Astrocyte (in vitro differentiated cells and primary cell): ENCODE measurements around the gene NPR2. TPM values are rescaled to one million over a fixed set of nuclear protein-coding genes. Genes with fewer than 3 reads are reported as not detected.
A peak's percentile ranks its signal among the peaks of the same experiment; 100 is the strongest.

Experiments used
- DNase-seq: peaks from one replicate; pipeline ENCODE4 v3.0.0-alpha.2; 2010; ENCODE audit warnings: low read depth
- FAIRE-seq: peaks from 2 replicates; lab custom pipeline; 2011; peaks lifted over from hg19 to GRCh38; lab: Jason Lieb, UNC
- H2AFZ ChIP-seq: 2 replicates; pipeline ENCODE4 v1.6.0; 2012; ENCODE audit warnings: low read depth, low read length, inconsistent platforms
- H3K27ac ChIP-seq: 2 replicates; pipeline ENCODE4 v1.5.1; 2011; ENCODE audit warnings: low read depth, low read length, inconsistent platforms
- H3K27me3 ChIP-seq: 2 replicates; pipeline ENCODE4 v1.6.0; 2011; ENCODE audit warnings: low read length, inconsistent platforms; ENCODE audit not compliant: insufficient read depth
- H3K36me3 ChIP-seq: 2 replicates; pipeline ENCODE4 v1.5.1; 2011; ENCODE audit warnings: low read length, inconsistent platforms; ENCODE audit not compliant: insufficient read depth
- H3K4me1 ChIP-seq: 2 replicates; pipeline ENCODE4 v1.5.1; 2011; ENCODE audit warnings: low read length, inconsistent platforms; ENCODE audit not compliant: insufficient read depth
- H3K4me2 ChIP-seq: 2 replicates; pipeline ENCODE4 v1.6.0; 2012; ENCODE audit warnings: low read length, inconsistent platforms
- H3K4me3 ChIP-seq: 2 replicates; pipeline ENCODE4 v1.5.1; 2011; ENCODE audit warnings: low read depth, mild to moderate bottlenecking, low read length, inconsistent platforms; ENCODE audit not compliant: insufficient read depth
- H3K79me2 ChIP-seq: 2 replicates; pipeline ENCODE4 v1.6.0; 2012; ENCODE audit warnings: mild to moderate bottlenecking, low read length, inconsistent platforms; ENCODE audit not compliant: insufficient read depth
- H3K9ac ChIP-seq: 2 replicates; pipeline ENCODE4 v1.6.0; 2012; ENCODE audit warnings: mild to moderate bottlenecking, low read length, inconsistent platforms
- H3K9me3 ChIP-seq: 2 replicates; pipeline ENCODE4 v1.5.1; 2012; ENCODE audit warnings: low read depth, mild to moderate bottlenecking, low read length, inconsistent platforms; ENCODE audit not compliant: insufficient read depth
- H4K20me1 ChIP-seq: 2 replicates; pipeline ENCODE4 v1.6.0; 2012; ENCODE audit warnings: low read length, inconsistent platforms; ENCODE audit not compliant: insufficient read depth
- H3K27ac Mint-ChIP-seq: one replicate; pipeline ENCODE4 v1.8.0; 2021; ENCODE audit warnings: mild to moderate bottlenecking, mixed read lengths; ENCODE audit not compliant: unreplicated experiment
- H3K27me3 Mint-ChIP-seq: one replicate; pipeline ENCODE4 v1.8.0; 2021; ENCODE audit warnings: low read depth, mixed read lengths; ENCODE audit not compliant: unreplicated experiment
- H3K36me3 Mint-ChIP-seq: one replicate; pipeline ENCODE4 v1.8.0; 2021; ENCODE audit warnings: low read depth, mixed read lengths; ENCODE audit not compliant: unreplicated experiment
- H3K4me1 Mint-ChIP-seq: one replicate; pipeline ENCODE4 v1.8.0; 2021; ENCODE audit warnings: low read depth, mixed read lengths; ENCODE audit not compliant: unreplicated experiment
- H3K4me3 Mint-ChIP-seq: one replicate; pipeline ENCODE4 v1.8.0; 2021; ENCODE audit warnings: mild to moderate bottlenecking, moderate library complexity, mixed read lengths; ENCODE audit not compliant: unreplicated experiment
- H3K9me3 Mint-ChIP-seq: one replicate; pipeline ENCODE4 v1.8.0; 2021; ENCODE audit warnings: mild to moderate bottlenecking, mixed read lengths; ENCODE audit not compliant: unreplicated experiment
- EZH2 ChIP-seq: IDR thresholded peaks from 2 replicates; pipeline ENCODE4 v1.6.1; 2012; ENCODE audit warnings: mild to moderate bottlenecking, low read length, inconsistent platforms; ENCODE audit not compliant: insufficient read depth
- total RNA-seq: library from RNA; stranded (reverse); gene quantifications from 2 replicates; pipeline ENCODE4 v1.2.1, GENCODE V29; 2021
- TF ChIP-seq, protein P1 (sequence below): IDR thresholded peaks from 2 replicates; pipeline ENCODE4 v1.5.1; 2011; ENCODE audit warnings: low read depth, mild to moderate bottlenecking, inconsistent platforms, low read length, moderate library complexity; ENCODE audit not compliant: insufficient read depth

NPR2 gene
- total RNA-seq, 1 donor from 2014 or later, result 24.6 TPM

DNA sequence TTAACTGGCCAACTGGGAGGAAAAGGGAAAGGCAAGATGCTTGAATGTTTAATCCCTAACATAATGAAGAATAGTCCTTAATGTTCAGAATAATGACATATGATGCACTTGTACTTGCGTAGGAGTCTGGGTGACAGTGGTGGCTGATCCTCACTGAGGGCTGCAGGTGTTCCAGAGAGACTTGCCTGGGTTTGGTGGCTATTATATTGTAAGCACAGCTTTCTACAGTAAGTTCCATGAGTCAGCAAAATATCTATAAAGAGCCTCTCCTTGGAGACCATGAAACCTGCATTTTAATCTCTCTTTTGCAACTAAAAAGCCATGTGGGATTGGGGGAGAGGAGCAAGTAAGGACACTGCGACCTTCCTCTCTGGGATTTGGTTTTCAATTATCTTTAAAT, 1.9 kb upstream of the NPR2 start:
- Histone ChIP-seq H3K27me3 (peaks cover 8% of the 10 kb centered on the region), H3K27ac (no peak overlapping the region), H2AFZ (no peak overlapping the region), H3K4me1 (peaks cover 18% of the 10 kb centered on the region), H4K20me1 (no peaks in the 10 kb centered on the region), H3K9me3 (no peaks in the 10 kb centered on the region), H3K9ac (no peak overlapping the region), H3K4me3 (no peak overlapping the region), H3K79me2 (peaks cover 20% of the 10 kb centered on the region), H3K36me3 (no peaks in the 10 kb centered on the region), H3K4me2 (no peak overlapping the region)
- Mint-ChIP-seq H3K4me1 (peaks cover 20% of the 10 kb centered on the region), H3K27ac (no peak overlapping the region), H3K4me3 (no peak overlapping the region), H3K36me3 (peaks cover 8% of the 10 kb centered on the region), H3K27me3 (no peaks in the 10 kb centered on the region), H3K9me3 (no peaks in the 10 kb centered on the region)
- DNase-seq (no peak), FAIRE-seq (no peak)
- no peak for TF ChIP-seq EZH2
- TF ChIP-seq, protein P1, sequence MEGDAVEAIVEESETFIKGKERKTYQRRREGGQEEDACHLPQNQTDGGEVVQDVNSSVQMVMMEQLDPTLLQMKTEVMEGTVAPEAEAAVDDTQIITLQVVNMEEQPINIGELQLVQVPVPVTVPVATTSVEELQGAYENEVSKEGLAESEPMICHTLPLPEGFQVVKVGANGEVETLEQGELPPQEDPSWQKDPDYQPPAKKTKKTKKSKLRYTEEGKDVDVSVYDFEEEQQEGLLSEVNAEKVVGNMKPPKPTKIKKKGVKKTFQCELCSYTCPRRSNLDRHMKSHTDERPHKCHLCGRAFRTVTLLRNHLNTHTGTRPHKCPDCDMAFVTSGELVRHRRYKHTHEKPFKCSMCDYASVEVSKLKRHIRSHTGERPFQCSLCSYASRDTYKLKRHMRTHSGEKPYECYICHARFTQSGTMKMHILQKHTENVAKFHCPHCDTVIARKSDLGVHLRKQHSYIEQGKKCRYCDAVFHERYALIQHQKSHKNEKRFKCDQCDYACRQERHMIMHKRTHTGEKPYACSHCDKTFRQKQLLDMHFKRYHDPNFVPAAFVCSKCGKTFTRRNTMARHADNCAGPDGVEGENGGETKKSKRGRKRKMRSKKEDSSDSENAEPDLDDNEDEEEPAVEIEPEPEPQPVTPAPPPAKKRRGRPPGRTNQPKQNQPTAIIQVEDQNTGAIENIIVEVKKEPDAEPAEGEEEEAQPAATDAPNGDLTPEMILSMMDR, result no peak

DNA sequence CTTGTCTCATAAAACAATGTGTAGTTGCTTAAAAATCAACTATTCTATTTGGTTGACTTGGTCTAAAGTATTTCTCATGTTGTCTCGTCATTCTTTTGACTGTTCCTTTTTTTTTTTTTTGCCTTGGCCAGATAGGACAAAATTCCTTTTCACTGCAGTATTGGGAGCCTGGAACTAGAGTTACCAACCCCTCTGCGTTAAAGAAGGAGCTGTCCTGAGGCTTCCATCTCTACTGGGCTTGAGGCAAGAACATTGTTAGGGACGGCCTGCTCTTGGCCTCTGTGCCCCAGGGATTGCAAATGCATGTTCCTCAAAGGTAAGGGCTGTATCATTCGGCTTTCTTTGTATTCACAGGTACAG, 1.4 kb upstream of the NPR2 start:
- peaks cover under 1% of the 10 kb centered on the region for H4K20me1 ChIP-seq
- Mint-ChIP-seq H3K4me3 (no peak overlapping the region), H3K9me3 (no peaks in the 10 kb centered on the region), H3K27ac (no peak overlapping the region), H3K4me1 (peaks cover 24% of the 10 kb centered on the region), H3K27me3 (no peaks in the 10 kb centered on the region), H3K36me3 (peaks cover 8% of the 10 kb centered on the region)
- no peaks in the 10 kb centered on the region for H3K9me3 ChIP-seq
- no peak for DNase-seq
- H3K4me1 ChIP-seq, result peaks cover 20% of the 10 kb centered on the region
- H3K27ac ChIP-seq, result no peak overlapping the region
- no peak overlapping the region for H3K4me3 ChIP-seq
- H2AFZ ChIP-seq, result no peak overlapping the region
- H3K79me2 ChIP-seq, result peaks cover 24% of the 10 kb centered on the region
- H3K9ac ChIP-seq, result no peak overlapping the region
- no peak for FAIRE-seq
- H3K36me3 ChIP-seq, result no peaks in the 10 kb centered on the region
- H3K27me3 ChIP-seq, result peaks cover 8% of the 10 kb centered on the region
- TF ChIP-seq EZH2, result no peak
- TF ChIP-seq, protein P1, result no peak
- no peak overlapping the region for H3K4me2 ChIP-seq

DNA sequence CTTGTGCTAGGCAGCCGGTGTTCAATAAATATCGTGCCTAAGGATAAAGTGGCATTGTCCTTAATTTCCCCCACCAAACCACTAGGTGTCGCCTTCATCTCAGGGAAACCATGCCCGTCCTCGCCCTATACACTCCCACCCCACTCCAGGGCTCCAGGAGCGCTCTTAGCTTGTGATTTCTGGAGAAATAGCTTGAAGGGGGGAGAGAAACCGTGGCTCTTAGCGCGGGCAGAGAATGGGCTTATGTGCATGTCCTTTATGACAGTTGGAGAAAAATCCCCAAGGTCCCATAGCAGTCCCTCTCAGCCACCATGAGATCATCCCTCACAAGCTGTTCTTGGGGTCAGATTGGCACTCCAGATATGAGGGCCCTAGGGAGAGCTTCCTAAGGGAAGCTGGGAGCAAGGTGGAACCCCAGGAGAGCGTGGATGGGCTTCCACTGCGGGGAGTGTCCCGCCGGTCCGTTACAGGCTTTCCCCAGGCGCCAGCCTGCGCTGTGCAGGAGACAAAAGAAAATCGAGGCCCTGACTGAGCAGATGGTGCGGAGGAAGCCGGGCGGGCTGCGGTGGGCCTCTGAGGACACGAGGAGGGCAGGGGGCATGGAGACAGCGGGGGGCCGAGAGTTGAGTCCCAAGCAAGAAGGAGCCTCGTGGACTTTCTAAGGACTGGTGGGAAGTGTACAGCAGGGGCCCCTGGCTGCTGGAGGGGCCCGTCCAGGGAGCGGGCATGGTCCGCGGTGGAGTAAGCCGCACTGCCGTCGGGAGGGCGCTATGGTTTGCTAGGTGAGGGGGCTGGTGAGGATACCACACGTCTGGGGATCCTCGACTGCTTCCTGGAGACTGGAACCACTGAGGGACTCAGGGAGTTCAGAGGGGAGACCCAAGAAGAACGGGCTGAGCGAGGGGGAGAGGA, 750 bp upstream of the NPR2 start:
- FAIRE-seq (no peak), DNase-seq (peak; percentile 63)
- Mint-ChIP-seq H3K4me1 (peaks cover 31% of the 10 kb centered on the region), H3K27me3 (no peaks in the 10 kb centered on the region), H3K4me3 (peak overlapping the region; percentile 71), H3K36me3 (peaks cover 7% of the 10 kb centered on the region), H3K9me3 (no peaks in the 10 kb centered on the region), H3K27ac (peak overlapping the region; percentile 75)
- peaks cover 24% of the 10 kb centered on the region for H3K79me2 ChIP-seq
- no peak overlapping the region for H3K27ac ChIP-seq
- H3K4me2 ChIP-seq, result peak overlapping the region; percentile 78
- H3K9me3 ChIP-seq, result no peaks in the 10 kb centered on the region
- H4K20me1 ChIP-seq, result peaks cover 3% of the 10 kb centered on the region
- H3K27me3 ChIP-seq, result peaks cover 3% of the 10 kb centered on the region
- H3K36me3 ChIP-seq, result no peaks in the 10 kb centered on the region
- peak overlapping the region; percentile 91 for H2AFZ ChIP-seq
- TF ChIP-seq, protein P1, result peak; percentile 91
- TF ChIP-seq EZH2, result no peak
- H3K9ac ChIP-seq, result peak overlapping the region; percentile 37
- H3K4me1 ChIP-seq, result peaks cover 27% of the 10 kb centered on the region
- no peak overlapping the region for H3K4me3 ChIP-seq
